Stimulated activated CD4-positive, alpha-beta T cell treated with anti-CD3 and anti-CD28 coated beads, Interleukin-15, amount 100 ng/mL, for 48 hours (primary cell): ENCODE measurements around the gene MBOAT2.

Experiments
- DNase-seq, 2 donors: peaks; one replicate each; pipeline ENCODE4 v3.0.0-alpha.2; 2020; ENCODE audit warnings: low read depth in 2 of 2

The MBOAT2 gene

GRCh38 chr2:9018109-9018508 lies 14.6 kb upstream of the MBOAT2 start:
- no peak for DNase-seq

- no peak for DNase-seq
These were observed 13.9 kb upstream of the MBOAT2 start for GRCh38 chr2:9017411-9017810.

GRCh38 chr2:9015998-9016397 lies 12.5 kb upstream of the MBOAT2 start:
- DNase-seq = no peak

GRCh38 chr2:9013403-9013802 lies 9.9 kb upstream of the MBOAT2 start:
- no peak for DNase-seq

GRCh38 chr2:9010866-9011265 lies 7.4 kb upstream of the MBOAT2 start:
- DNase-seq = no peak

- no peak for DNase-seq
These were observed 5.6 kb upstream of the MBOAT2 start for GRCh38 chr2:9008951-9009664.

- no peak for DNase-seq
These were observed 2.9 kb upstream of the MBOAT2 start for GRCh38 chr2:9006368-9006767.

- DNase-seq = no peak
These were observed 1.1 kb upstream of the MBOAT2 start for GRCh38 chr2:9004338-9005204.

- no peak for DNase-seq
These were observed 193 bp downstream of the MBOAT2 start for GRCh38 chr2:9003366-9003615.

- DNase-seq = no peak
These were observed 683 bp downstream of the MBOAT2 start for GRCh38 chr2:9002637-9003365.

- DNase-seq = no peak
These were observed 1.2 kb downstream of the MBOAT2 start for GRCh38 chr2:9002313-9002636.

GRCh38 chr2:9001778-9002177 lies 1.7 kb downstream of the MBOAT2 start:
- no peak for DNase-seq

- no peak for DNase-seq
These were observed 2.3 kb downstream of the MBOAT2 start for GRCh38 chr2:9001229-9001628.

- DNase-seq = no peak
These were observed 3.0 kb downstream of the MBOAT2 start for GRCh38 chr2:9000442-9000841.

GRCh38 chr2:8999797-9000196 lies 3.7 kb downstream of the MBOAT2 start:
- DNase-seq = no peak

- no peak for DNase-seq
These were observed 4.4 kb downstream of the MBOAT2 start for GRCh38 chr2:8999102-8999446.

- no peak for DNase-seq
These were observed 4.9 kb downstream of the MBOAT2 start for GRCh38 chr2:8998418-8999101.

GRCh38 chr2:8997631-8998030 lies 5.9 kb downstream of the MBOAT2 start:
- no peak for DNase-seq

- DNase-seq = no peak
These were observed 6.4 kb downstream of the MBOAT2 start for GRCh38 chr2:8997108-8997507.

GRCh38 chr2:8996006-8996405 lies 7.5 kb downstream of the MBOAT2 start:
- DNase-seq = no peak

GRCh38 chr2:8994386-8994785 lies 9.1 kb downstream of the MBOAT2 start:
- DNase-seq = no peak

GRCh38 chr2:8993902-8994278 lies 9.6 kb downstream of the MBOAT2 start:
- DNase-seq = no peak
